HG02981 (cell line): ENCODE data around the gene SETBP1.

Experiments used
- ATAC-seq: cut with Tn5 transposase; IDR thresholded peaks from one replicate; pipeline ENCODE4 v1.9.1; 2021; ENCODE audit warnings: mild to moderate bottlenecking, moderate library complexity; ENCODE audit not compliant: unreplicated experiment

Gene SETBP1

GRCh38 chr18:45006934-45007333 is 326.2 kb downstream of the SETBP1 start:
- no peak for ATAC-seq

DNA sequence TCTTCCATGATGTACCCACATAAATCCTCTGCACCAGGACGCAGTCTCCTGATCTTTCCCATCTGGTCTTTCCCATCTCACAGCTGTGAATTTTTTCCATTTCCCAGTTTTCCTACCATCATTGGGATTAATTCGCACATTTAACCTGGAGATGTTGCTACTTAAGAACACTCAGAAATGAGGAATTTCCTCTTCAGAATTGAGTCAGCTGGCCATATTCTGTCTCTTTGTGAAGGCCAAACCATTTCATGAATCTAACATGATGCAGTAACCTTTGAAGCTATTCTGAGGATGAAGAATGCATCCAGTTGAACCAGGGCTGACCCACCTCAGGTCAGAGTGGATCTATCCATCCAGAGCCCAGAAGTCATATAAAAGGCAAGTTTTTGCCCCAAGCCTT is 326.8 kb downstream of the SETBP1 start:
- no peak for ATAC-seq

DNA sequence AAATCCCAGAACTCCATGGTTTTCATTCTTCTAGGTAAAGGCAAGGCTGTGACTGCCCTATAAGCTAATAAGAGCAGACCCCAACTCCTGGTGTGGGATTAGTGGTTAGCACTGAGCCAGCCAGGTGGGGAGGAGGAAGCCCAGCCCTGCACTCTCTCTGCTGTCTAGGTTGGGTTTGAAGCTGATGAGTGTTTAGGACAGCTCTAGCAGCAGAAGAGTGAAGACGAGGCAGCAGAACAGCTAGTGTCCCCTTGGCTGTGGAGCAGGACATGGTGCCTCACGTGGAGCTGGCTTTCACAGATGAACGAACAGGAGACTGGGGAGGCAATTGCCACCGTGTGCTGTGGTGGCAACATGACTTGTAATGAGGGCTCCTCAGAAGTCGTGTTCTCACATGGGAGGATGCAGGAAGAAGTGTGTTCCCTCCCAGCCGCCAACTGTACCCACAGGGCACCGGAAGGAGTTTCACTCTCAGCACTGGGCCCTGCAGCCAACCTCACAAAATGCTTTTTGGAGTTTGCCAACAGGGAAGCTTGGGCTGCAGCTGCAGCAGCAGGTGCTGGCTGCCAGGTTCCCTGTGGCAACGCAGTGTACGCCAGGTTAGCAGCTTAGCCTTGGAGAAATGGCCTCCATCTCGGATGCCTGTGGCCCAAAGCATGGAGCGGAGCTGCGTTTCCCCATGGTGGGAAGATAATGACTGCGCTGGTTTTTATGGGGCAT is 328.2 kb downstream of the SETBP1 start:
- no peak for ATAC-seq

DNA sequence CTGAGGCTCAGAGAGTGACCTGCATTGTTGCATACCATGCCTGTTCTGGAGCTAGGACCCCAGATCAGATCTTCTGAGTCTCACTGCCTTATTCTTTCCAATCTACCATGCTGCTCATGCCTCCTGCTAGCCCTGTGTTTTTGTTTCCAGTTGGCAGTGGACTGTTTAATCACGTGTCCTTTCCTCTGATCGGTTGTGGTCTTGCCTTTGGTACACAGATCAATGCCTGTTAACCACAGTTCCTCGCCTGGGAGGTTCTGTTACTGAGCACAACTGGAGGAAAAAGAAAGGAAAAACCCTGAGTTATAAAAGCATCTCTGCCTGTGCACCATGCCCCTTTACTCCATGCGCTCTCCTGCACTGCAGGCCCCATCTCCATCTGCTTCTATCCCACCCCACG is 329.1 kb downstream of the SETBP1 start:
- no peak for ATAC-seq

DNA sequence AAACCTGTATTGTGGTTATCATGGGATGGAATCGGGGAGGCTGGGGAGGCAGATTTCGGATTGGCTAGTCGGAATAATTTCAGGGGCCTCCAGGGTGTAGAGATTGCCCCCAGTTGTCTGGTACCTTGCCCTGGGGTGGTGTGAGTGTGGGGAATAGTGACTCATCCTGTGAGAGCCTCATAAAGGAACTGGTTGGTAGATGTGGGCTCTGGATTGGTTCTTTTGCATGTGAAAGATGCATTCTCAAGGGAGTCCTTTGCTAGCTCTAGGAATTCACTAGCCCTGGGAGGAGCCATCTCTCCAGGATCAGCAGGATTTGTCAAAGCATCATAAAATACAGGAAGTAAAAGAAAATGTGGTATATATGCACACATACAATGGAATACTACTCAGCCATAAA is 331.6 kb downstream of the SETBP1 start:
- no peak for ATAC-seq

- no peak for ATAC-seq
Observed at GRCh38 chr18:45014047-45014501, 333.4 kb downstream of the SETBP1 start.

DNA sequence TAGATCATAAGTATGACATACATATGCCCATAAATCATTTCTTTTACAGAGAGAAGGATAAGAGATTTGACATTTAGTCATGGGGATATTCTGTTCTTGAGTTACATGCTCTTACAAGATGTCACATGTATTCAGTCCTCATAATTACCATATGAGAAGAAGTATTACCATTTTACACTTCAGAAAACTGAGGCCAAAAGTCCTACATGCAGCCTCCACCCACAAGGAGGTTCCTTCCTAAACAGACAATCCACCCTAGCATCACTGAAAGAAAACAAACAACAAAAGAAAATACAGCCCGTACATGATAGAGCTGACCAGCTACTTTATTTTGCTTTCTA is 335.1 kb downstream of the SETBP1 start:
- no peak for ATAC-seq

DNA sequence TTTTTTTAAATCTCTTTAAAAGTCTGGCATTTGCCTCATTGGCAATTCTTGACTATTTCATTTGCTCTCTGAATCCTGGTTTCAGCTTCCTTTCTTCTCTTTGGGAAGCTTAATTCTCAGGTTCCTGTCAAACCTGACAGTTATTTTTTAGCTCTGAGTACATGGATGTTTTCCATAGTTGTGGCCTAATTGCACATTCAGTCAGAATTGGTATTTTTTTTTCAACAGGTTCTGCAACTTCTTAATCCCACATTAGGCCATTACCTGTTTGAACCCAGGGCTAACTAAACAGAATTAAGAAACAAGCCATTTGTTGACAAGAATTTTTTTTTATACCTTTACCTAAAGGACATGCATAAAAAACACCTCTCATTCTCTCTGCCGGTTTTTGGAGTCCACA is 338.8 kb downstream of the SETBP1 start:
- no peak for ATAC-seq

DNA sequence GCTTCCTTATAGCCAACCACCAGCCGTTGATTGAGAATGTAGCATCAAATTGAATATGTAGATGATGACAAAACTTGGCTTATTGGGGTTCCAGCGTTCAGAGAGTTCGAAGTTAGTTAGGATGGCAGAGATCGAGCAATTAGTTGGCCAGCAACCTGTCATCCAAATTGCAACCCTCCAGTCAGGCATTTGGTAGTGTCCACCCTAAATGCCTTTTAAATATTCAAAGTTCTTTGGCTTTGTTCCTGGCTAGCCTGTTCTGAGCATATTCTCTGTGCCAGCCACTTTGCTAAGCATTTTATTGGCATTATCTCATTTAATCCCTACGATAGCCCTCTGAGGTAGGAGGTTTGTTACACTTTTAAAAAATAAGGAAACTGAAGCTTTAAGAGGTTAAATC is 342.8 kb downstream of the SETBP1 start:
- no peak for ATAC-seq

DNA sequence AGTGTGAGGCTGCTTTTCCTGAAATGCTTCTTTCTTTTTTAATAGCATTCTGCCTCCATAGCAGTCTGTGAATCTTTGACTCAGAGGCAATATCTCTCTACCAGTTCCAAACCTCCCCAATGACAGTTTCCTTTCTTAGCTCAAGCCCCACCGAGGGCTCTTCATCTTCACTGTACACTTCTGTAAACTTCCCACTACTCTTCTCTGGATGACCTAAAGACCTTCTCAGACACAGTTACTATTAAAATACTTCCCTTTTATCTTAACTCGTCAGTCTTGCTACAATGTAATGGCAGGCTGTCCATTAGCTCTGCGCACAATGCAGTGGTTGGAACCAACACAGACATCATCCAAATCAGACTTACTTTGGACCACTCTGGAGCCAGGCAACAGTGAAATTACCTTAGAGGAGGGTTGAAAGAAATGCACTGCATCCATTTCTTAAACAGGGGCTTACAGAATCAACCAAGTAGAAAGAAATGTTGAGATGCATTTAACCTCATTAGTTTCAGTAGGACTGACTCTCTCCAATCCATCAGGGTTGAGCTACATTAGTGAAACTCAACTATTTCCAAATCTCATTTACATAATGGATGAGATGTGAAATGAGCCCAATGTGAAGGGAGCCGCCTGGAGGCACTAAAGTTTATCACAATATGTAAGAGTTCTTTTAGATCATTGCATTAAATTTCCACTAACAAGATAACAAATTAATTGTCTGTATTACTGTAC is 343.8 kb downstream of the SETBP1 start:
- no peak for ATAC-seq

DNA sequence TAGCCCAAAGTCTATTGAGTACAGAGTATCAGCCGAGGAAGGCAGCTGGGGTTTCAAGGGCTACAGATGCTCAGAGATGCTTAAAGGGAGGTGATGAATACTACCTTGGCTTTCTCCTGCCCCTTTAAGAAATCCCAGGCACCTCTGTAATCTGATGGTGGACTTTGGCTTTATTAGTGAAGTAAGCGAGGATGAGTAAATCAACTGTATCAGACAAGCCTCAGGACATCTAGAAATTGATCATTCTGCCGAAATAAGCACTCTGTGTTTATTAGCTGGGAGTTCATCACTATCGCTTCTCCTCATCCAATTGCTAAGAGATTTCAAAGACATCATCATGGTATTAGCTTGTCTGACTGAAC is 344.4 kb downstream of the SETBP1 start:
- ATAC-seq: no peak

- no peak for ATAC-seq
Observed at GRCh38 chr18:45026162-45026561, 345.5 kb downstream of the SETBP1 start.

DNA sequence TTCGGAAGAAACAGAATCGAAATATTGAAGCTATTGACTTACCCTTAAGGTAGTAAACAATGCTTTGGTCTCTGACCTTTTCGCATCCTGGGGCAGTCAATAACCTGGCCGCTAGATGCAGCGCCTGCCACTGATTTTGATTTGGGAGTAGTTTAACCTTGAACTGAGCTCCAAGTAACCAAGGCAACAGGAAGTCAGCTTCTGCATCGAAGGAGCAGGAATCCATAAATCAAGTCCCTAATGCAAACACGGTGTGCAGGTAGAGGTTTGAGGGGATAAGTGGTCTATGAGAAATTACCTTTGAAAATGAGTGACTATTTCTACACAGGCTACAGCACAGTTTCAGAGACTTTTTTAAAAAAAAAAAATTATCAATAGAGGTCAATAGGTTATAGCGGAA is 353.5 kb downstream of the SETBP1 start:
- ATAC-seq: no peak

DNA sequence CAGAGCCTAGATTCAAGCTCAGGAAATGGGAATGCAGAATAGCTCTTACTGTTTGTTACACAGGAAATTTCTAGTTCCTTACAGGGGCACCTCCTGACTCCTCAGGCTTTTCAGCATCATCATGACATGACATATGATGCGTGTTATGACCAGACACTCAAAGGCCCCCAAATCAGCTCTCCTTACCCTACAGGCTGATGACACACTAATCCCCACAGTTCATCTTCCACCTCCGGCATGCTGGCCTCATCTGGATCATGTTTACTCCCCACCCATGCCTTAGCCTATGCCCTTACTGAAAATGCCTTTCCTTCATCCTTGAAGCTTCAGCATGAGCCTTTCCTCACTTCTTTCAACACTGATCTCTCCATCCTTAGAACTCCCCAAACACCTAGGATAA is 356.9 kb downstream of the SETBP1 start:
- no peak for ATAC-seq

GRCh38 chr18:45039376-45039775 is 358.7 kb downstream of the SETBP1 start:
- ATAC-seq: no peak

DNA sequence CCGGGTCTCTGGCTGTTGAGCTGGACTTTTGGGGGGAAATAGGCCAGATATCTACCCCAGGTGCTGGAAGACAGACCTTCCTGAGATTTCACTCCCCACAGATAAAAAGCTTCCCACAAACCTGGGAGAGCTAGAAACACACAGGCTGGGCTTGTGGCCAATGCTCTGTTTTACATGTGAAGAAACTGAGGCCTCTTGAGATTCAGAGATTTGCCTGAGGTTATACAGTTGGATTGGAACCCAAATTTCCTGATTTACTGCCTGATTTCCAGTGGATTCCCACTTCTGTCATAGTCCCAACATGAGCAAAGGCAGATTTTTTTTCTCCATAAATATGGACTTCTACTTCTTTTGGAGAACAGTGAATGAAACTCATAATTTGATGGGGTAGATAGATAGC is 360.2 kb downstream of the SETBP1 start:
- no peak for ATAC-seq

- no peak for ATAC-seq
Observed at GRCh38 chr18:45044787-45045186, 364.1 kb downstream of the SETBP1 start.

DNA sequence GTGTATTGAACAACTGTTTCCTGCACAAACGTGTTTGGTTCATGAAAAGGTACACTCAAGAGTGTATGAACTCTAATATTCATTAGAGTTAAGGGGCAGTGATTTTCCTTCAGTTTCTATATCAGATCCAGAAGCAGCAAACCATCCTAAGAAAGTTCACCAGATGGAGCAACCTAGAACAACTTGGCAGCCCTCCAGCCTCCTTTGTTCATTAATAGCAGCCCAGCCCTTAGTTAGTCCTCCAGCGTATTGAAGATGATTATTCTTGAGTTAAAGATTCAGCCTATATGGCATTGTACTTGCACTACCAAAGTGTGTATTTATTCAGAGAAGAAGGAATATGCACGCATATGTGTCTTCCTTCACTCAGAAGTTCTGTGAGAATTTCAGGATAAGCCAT is 365.5 kb downstream of the SETBP1 start:
- no peak for ATAC-seq

GRCh38 chr18:45046961-45047360 is 366.3 kb downstream of the SETBP1 start:
- no peak for ATAC-seq

DNA sequence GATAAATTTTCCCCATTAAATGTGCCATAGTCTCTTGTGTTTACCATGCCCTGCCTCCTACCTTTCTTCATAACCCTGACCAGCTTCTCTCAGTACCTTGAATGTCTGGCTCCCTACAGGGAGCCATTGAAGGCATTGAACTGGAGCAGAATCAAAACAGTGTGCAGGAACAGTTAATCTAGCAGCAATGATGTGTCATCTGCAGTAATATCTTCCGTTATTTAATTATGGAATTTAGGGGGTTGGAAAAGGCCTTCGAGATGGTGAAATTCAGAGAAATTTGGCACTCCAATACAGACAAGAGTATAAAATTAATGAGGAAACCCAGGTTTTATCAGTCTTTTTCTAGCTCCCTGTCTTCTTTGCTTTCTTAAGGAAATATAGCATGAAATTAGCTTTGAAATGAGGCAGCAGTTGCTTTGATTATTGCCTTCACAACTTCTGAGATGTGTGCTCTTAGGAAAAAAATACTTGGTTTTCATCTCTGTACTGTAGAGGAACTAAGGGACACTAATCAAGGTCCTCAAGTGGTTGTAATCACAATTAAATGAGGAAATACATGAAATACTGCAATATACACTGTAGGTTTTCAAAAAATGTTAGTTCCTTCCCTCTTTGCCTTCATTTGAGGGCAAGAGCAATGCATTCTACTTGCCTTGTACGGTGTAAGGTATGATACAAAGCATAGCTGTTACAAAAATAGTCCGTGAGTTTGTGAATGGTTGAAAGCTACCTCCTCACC is 369.1 kb downstream of the SETBP1 start:
- no peak for ATAC-seq

- no peak for ATAC-seq
Observed at GRCh38 chr18:45050712-45051601, 370.3 kb downstream of the SETBP1 start.
